Fibroblast of pulmonary artery (primary cell): Measurements from ENCODE around the gene CGNL1.

Experiments
- DNase-seq: peaks from one replicate; pipeline ENCODE4 v3.0.0-alpha.2; 2010; ENCODE audit warnings: low read depth
- H3K4me3 ChIP-seq: replicated peaks from 2 replicates; pipeline ENCODE4 v1.5.1; 2011; ENCODE audit warnings: low read depth, mild to moderate bottlenecking, control low read depth, low read length, moderate library complexity
- CTCF ChIP-seq: IDR thresholded peaks from 2 replicates; pipeline ENCODE4 v1.5.1; 2011; ENCODE audit warnings: mild to moderate bottlenecking, control low read depth, low read length, inconsistent platforms; ENCODE audit errors: missing control alignments

The CGNL1 gene

GRCh38 chr15:57427367-57427821 lies 51.1 kb downstream of the CGNL1 start:
- peak; percentile 55 for DNase-seq
- H3K4me3 ChIP-seq = no peak overlapping the region
- no peak for TF ChIP-seq CTCF

GRCh38 chr15:57432141-57432741 lies 55.9 kb downstream of the CGNL1 start:
- TF ChIP-seq CTCF = no peak
- peak; percentile 31 for DNase-seq

GRCh38 chr15:57436166-57436565 lies 59.9 kb downstream of the CGNL1 start:
- H3K4me3 ChIP-seq = no peak overlapping the region
- DNase-seq = no peak
- TF ChIP-seq CTCF = no peak

More at GRCh38 chr15:57432141-57432741, 55.9 kb downstream of the CGNL1 start:
- no peak overlapping the region for H3K4me3 ChIP-seq

- no peak for TF ChIP-seq CTCF
- no peak for DNase-seq
- H3K4me3 ChIP-seq = no peak overlapping the region
These were observed 60.7 kb downstream of the CGNL1 start for GRCh38 chr15:57436961-57437360.

GRCh38 chr15:57437564-57437963 lies 61.3 kb downstream of the CGNL1 start:
- no peak for DNase-seq
- TF ChIP-seq CTCF = no peak
- no peak overlapping the region for H3K4me3 ChIP-seq

- TF ChIP-seq CTCF = no peak
- DNase-seq = no peak
- H3K4me3 ChIP-seq = no peak overlapping the region
These were observed 61.9 kb downstream of the CGNL1 start for GRCh38 chr15:57438166-57438565.
